K562 (cell line): ENCODE results near the gene PDZD8. TPM values are rescaled to one million over a fixed set of nuclear protein-coding genes. Genes with fewer than 3 reads are reported as not detected.
A peak's percentile ranks its signal among the peaks of the same experiment; 100 is the strongest.
"Not testable (repeated sequence)": the region's sequence is repeated elsewhere in the genome, so short reads cannot be mapped to it uniquely, and the experiment has no call there.

Experiments used
- ATAC-seq: fragments of 200-7000 bp; cut with Tn5 transposase; 3 replicates; pipeline ENCODE4 v1.9.1; 2020; ENCODE audit warnings: moderate library complexity
- BruUV-seq: library from RNA; stranded (reverse); fragments of 400-500 nt; replicated peaks from 2 replicates; lab custom pipeline; 2021; lab: Mats Ljungman, UMichigan
- CTCF ChIA-PET: fragments of 300-600 bp; formaldehyde crosslinking; extraction: SDS; loops from one replicate; lab custom pipeline; 2021; ENCODE audit warnings: low intra/inter-chr PET ratio; lab: Yijun Ruan, JAX
- POLR2A ChIA-PET: fragments of 300-600, 350-650 bp; sonication (Branson Sonifier 250); formaldehyde crosslinking; extraction: SDS; loops from one replicate; lab custom pipeline; 2021; ENCODE audit warnings: antibody characterized with exemption, inconsistent platforms; lab: Yijun Ruan, JAX
- DNase-seq, 4 experiments: peaks; one replicate each; pipeline versions ENCODE4 v3.0.0 to v3.0.0-alpha.2; 2011 to 2018; ENCODE audit warnings: low spot score in 3 of 4, mixed read lengths in 3 of 4; ENCODE audit errors: extremely low read depth in 1 of 4
- FAIRE-seq: peaks from 2 replicates; lab custom pipeline; 2011; peaks lifted over from hg19 to GRCh38; lab: Jason Lieb, UNC
- H2AFZ ChIP-seq: 2 replicates; pipeline ENCODE4 v1.6.0; 2011; ENCODE audit warnings: low read depth, low read length, control low read depth, inconsistent platforms
- H3K27ac ChIP-seq: fragments of 200-600 bp; 3 replicates; pipeline ENCODE4 v1.8.0; 2011; ENCODE audit warnings: low read depth, mild to moderate bottlenecking, control low read depth, inconsistent platforms, low read length, moderate library complexity, mixed read lengths; ENCODE audit errors: extremely low read depth
- H3K27me3 ChIP-seq, 2 experiments: fragments of 300-600 bp in 1 of 2; 2 replicates in 1 of 2; 3 replicates in 1 of 2; pipeline versions ENCODE4 v1.6.0 to v1.8.0; 2011; ENCODE audit warnings: inconsistent platforms in 2 of 2, low read length in 2 of 2, mild to moderate bottlenecking in 1 of 2, mixed read lengths in 1 of 2, moderate library complexity in 1 of 2; ENCODE audit not compliant: control insufficient read depth in 2 of 2, insufficient read depth in 2 of 2
- H3K36me3 ChIP-seq: fragments of 300-600 bp; 3 replicates; pipeline ENCODE4 v1.8.0; 2011; ENCODE audit warnings: mild to moderate bottlenecking, low read length, inconsistent platforms; ENCODE audit not compliant: control insufficient read depth, insufficient read depth
- H3K4me1 ChIP-seq, 2 experiments: fragments of 200-600 bp in 1 of 2; replicated peaks in 1 of 2; 2 replicates in 1 of 2; 3 replicates in 1 of 2; pipeline versions ENCODE4 v1.5.1 to v1.8.0; 2011; ENCODE audit warnings: inconsistent platforms in 2 of 2, low read length in 2 of 2, mild to moderate bottlenecking in 1 of 2, mixed read lengths in 1 of 2, moderate library complexity in 1 of 2; ENCODE audit not compliant: control insufficient read depth in 2 of 2, insufficient read depth in 2 of 2
- H3K4me2 ChIP-seq: 2 replicates; pipeline ENCODE4 v1.6.1; 2011; ENCODE audit warnings: low read length, control low read depth, inconsistent platforms, mixed read lengths; ENCODE audit not compliant: insufficient read depth
- H3K4me3 ChIP-seq: fragments of 200-600 bp; sonication (generic), shearing (Covaris generic); 2 replicates; pipeline ENCODE4 v1.5.1; 2016; ENCODE audit warnings: control low read depth, inconsistent platforms
- H3K79me2 ChIP-seq: fragments of 200-600 bp; 3 replicates; pipeline ENCODE4 v1.8.0; 2011; ENCODE audit warnings: low read length, inconsistent platforms; ENCODE audit not compliant: control insufficient read depth, insufficient read depth
- H3K9ac ChIP-seq, 2 experiments: 2 replicates each; pipeline versions ENCODE4 v1.6.0 to v1.6.1; 2011; ENCODE audit warnings: low read depth in 2 of 2, low read length in 2 of 2, control low read depth in 1 of 2, inconsistent platforms in 1 of 2, mild to moderate bottlenecking in 1 of 2, mixed read lengths in 1 of 2; ENCODE audit not compliant: insufficient read depth in 1 of 2
- H3K9me1 ChIP-seq: one replicate; pipeline ENCODE4 v1.6.0; 2011; ENCODE audit warnings: inconsistent platforms, mild to moderate bottlenecking, low read length, moderate library complexity; ENCODE audit not compliant: control insufficient read depth, insufficient read depth
- H3K9me3 ChIP-seq: replicated peaks from 2 replicates; pipeline ENCODE4 v1.5.1; 2011; ENCODE audit warnings: low read depth, low read length, inconsistent platforms; ENCODE audit not compliant: control insufficient read depth, insufficient read depth
- H4K20me1 ChIP-seq: replicated peaks from 2 replicates; pipeline ENCODE4 v1.6.1; 2011; ENCODE audit warnings: low read length, inconsistent platforms, mixed read lengths; ENCODE audit not compliant: control insufficient read depth, insufficient read depth
- ATF7 ChIP-seq: fragments of 450-650 bp; IDR thresholded peaks from 2 replicates; pipeline ENCODE4 v1.7.1; 2014; ENCODE audit warnings: mild to moderate bottlenecking, moderate library complexity
- ETV6 ChIP-seq, 3 experiments: fragments of 150-350 bp in 1 of 3; sonication (generic) in 1 of 3; formaldehyde crosslinking in 1 of 3; IDR thresholded peaks; 2 replicates each; pipeline versions ENCODE4 v1.6.1 to v1.8.0; 2014 to 2022; ENCODE audit warnings: borderline replicate concordance in 2 of 3, low read depth in 2 of 3, antibody characterized with exemption in 1 of 3, low read length in 1 of 3, mild to moderate bottlenecking in 1 of 3, missing genetic modification reagents in 1 of 3
- RBM25 ChIP-seq: fragments of 200-400 bp; formaldehyde crosslinking; IDR thresholded peaks from 2 replicates; pipeline ENCODE4 v1.6.1; 2018; ENCODE audit warnings: low read length, low read depth, moderate library complexity; ENCODE audit not compliant: severe bottlenecking
- ZNF431 ChIP-seq: sonication (generic); formaldehyde crosslinking; IDR thresholded peaks from 2 replicates; pipeline ENCODE4 v1.8.0; 2022; ENCODE audit warnings: mild to moderate bottlenecking, missing genetic modification reagents
- WGBS: fragments of 100-300 bp; shearing (Covaris generic); methylation state at CpG from one replicate; pipeline ENCODE4 v1.1.6; 2016; ENCODE audit warnings: low coverage, mixed read lengths; ENCODE audit not compliant: insufficient coverage; ENCODE audit errors: missing lambda C conversion rate; 5-methylcytosine and 5-hydroxymethylcytosine counted together
- in situ Hi-C: fragments of 300-500 bp; cut with MboI; formaldehyde crosslinking; loops from 4 replicates; pipeline ENCODE4 v1.15.0; 2018; ENCODE audit warnings: inconsistent platforms, mixed read lengths
- intact Hi-C: fragments of 100-400 bp; cut with micrococcal nuclease; formaldehyde crosslinking; loops from 2 replicates; pipeline ENCODE4 v1.14.2; 2022
- polyA plus RNA-seq, 8 experiments: library from polyadenylated mRNA; depleted of rRNA in 4 of 8; stranded (reverse) in 5 of 8; unstranded in 3 of 8; fragments of >200 nt; fragmentation: Nextera tagmentation in 2 of 8; fragmentation: Illumina TruSeq in 1 of 8; extraction: Ambion mirVana in 2 of 8; extraction: Trizol in 1 of 8; gene quantifications; 2 replicates each; pipeline versions ENCODE4 v1.2.1 to v1.2.3, GENCODE V29; 2011 to 2014; ENCODE audit warnings: inconsistent platforms in 1 of 8, missing spikeins in 1 of 8
- total RNA-seq, 7 experiments: library from RNA; depleted of rRNA in 6 of 7; stranded (reverse); fragments of >200 nt in 6 of 7; fragmentation: Illumina TruSeq in 2 of 7; extraction: Trizol in 2 of 7; gene quantifications; 2 replicates each; pipeline versions ENCODE4 v1.2.1 to v1.2.3, GENCODE V29; 2011 to 2021; ENCODE audit warnings: low replicate concordance in 1 of 7

PDZD8 gene
- total and polyA plus RNA-seq, 9 of the 15 experiments (the other 6 are each of a cell fraction or from before 2014, with no cell fraction given): 5.5 to 53.4 (median 36.8) TPM

- TF ChIP-seq ETV6 (IDR thresholded peaks at IDR 0.05; ENCODE audit: borderline replicate concordance in 1 of 2, low read depth in 2 of 2, low read length in 1 of 2): peak; percentile 95 to 100
- TF ChIP-seq ETV6 (CRISPR knock-in tag; IDR thresholded peaks at IDR 0.05; ENCODE audit: borderline replicate concordance): no peak
- TF ChIP-seq ATF7: peak; percentile 13; the same call in 1 of the 2 replicates
- peak; percentile 96 for TF ChIP-seq RBM25
These were observed 137.7 kb downstream of the PDZD8 start (continued) for GRCh38 chr10:117237401-117237991.

GRCh38 chr10:117230107-117230506, 145.1 kb downstream of the PDZD8 start:
- H3K79me2 ChIP-seq, H3K9me1 ChIP-seq, CTCF ChIA-PET, intact Hi-C loops, H3K27ac ChIP-seq, H3K4me3 ChIP-seq, H4K20me1 ChIP-seq, H3K9me3 ChIP-seq, H3K36me3 ChIP-seq, ATAC-seq, FAIRE-seq, BruUV-seq, H3K4me1 ChIP-seq, DNase-seq, H2AFZ ChIP-seq, H3K9ac ChIP-seq, H3K4me2 ChIP-seq: not testable (repeated sequence)
- in situ Hi-C loops: loop anchor here (25.0 kb wide), 1 partner anchor 207 kb away; no protein-coding TSS in a partner anchor
- POLR2A ChIA-PET: interaction anchor here (0.6 kb wide), 1 partner anchor 138 kb away, joined by 4 read pairs; no protein-coding TSS in a partner anchor
- peak; percentile 90 for TF ChIP-seq ZNF431 (CRISPR knock-in tag)
- peaks cover 5 to 17% of the 10 kb centered on the region in 2 experiments; a peak in 3 of 5 replicates for H3K27me3 ChIP-seq
- 12% methylated on average over 4 of the region's 4 CpGs for WGBS
